Cardiac muscle cell (in vitro differentiated cells and primary cell): ENCODE measurements around the gene CRISPLD2. TPM values are rescaled to one million over a fixed set of nuclear protein-coding genes. Genes with fewer than 3 reads are reported as not detected.

ENCODE experiments used
- DNase-seq, 2 donors: peaks; one replicate each; pipeline versions ENCODE4 v3.0.0 to v3.0.0-alpha.2; 2010 to 2017; ENCODE audit warnings: low read depth in 1 of 2, low spot score in 1 of 2
- H3K27ac ChIP-seq: fragments of 200-600 bp; sonication (generic); 2 replicates; pipeline ENCODE4 v1.5.1; 2016
- H3K27me3 ChIP-seq: fragments of 200-600 bp; sonication (generic); 2 replicates; pipeline ENCODE4 v1.6.0; 2016; ENCODE audit warnings: control low read depth
- H3K36me3 ChIP-seq: fragments of 200-600 bp; sonication (generic); 2 replicates; pipeline ENCODE4 v1.5.1; 2016; ENCODE audit warnings: control low read depth
- H3K4me1 ChIP-seq: fragments of 200-600 bp; sonication (generic); 2 replicates; pipeline ENCODE4 v1.8.1; 2017; ENCODE audit warnings: low read depth, mild to moderate bottlenecking, mixed run types
- H3K4me3 ChIP-seq: fragments of 200-600 bp; sonication (generic); 2 replicates; pipeline ENCODE4 v1.5.1; 2016; ENCODE audit warnings: mild to moderate bottlenecking
- H3K9me3 ChIP-seq: fragments of 200-600 bp; sonication (generic); 2 replicates; pipeline ENCODE4 v1.5.1; 2017; ENCODE audit warnings: low read depth, mild to moderate bottlenecking, control low read depth
- polyA plus RNA-seq: library from polyadenylated mRNA; unstranded; fragments of >200 nt; fragmentation: Nextera tagmentation; extraction: Ambion mirVana; gene quantifications from 2 replicates; pipeline ENCODE4 v1.2.1, GENCODE V29; 2016
- total RNA-seq: library from RNA; depleted of rRNA; stranded (reverse); fragments of >200 nt; gene quantifications from 2 replicates; pipeline ENCODE4 v1.2.3, GENCODE V29; 2016
- TF ChIP-seq, protein P1 (sequence below): IDR thresholded peaks from 2 replicates; pipeline ENCODE4 v1.5.1; 2012; ENCODE audit warnings: low read depth, mild to moderate bottlenecking, low read length

CRISPLD2 gene
- total and polyA plus RNA-seq, 2 experiments from 2014 or later, result 0.91 to 1.7 TPM

DNA sequence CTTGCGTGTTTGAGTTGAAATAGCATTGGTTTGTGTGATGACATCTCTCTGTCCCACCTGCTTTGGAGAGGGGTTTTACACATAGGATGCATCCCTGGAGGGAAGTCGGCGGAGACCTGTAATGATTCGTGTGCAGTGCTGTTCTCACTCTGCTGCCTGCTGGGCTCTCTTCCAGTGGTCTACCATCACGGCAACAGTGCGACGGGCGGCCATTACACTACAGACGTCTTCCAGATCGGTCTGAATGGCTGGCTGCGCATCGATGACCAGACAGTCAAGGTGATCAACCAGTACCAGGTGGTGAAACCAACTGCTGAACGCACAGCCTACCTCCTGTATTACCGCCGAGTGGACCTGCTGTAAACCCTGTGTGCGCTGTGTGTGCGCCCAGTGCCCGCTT is 41.1 kb upstream of the CRISPLD2 start:
- H3K27ac ChIP-seq, result no peak overlapping the region
- H3K9me3 ChIP-seq, result no peaks in the 10 kb centered on the region
- no peaks in the 10 kb centered on the region for H3K4me1 ChIP-seq
- no peak overlapping the region for H3K4me3 ChIP-seq
- TF ChIP-seq, protein P1, sequence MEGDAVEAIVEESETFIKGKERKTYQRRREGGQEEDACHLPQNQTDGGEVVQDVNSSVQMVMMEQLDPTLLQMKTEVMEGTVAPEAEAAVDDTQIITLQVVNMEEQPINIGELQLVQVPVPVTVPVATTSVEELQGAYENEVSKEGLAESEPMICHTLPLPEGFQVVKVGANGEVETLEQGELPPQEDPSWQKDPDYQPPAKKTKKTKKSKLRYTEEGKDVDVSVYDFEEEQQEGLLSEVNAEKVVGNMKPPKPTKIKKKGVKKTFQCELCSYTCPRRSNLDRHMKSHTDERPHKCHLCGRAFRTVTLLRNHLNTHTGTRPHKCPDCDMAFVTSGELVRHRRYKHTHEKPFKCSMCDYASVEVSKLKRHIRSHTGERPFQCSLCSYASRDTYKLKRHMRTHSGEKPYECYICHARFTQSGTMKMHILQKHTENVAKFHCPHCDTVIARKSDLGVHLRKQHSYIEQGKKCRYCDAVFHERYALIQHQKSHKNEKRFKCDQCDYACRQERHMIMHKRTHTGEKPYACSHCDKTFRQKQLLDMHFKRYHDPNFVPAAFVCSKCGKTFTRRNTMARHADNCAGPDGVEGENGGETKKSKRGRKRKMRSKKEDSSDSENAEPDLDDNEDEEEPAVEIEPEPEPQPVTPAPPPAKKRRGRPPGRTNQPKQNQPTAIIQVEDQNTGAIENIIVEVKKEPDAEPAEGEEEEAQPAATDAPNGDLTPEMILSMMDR, result no peak
- DNase-seq, result no peak
- no peaks in the 10 kb centered on the region for H3K27me3 ChIP-seq
- H3K36me3 ChIP-seq, result peaks cover 39% of the 10 kb centered on the region

DNA sequence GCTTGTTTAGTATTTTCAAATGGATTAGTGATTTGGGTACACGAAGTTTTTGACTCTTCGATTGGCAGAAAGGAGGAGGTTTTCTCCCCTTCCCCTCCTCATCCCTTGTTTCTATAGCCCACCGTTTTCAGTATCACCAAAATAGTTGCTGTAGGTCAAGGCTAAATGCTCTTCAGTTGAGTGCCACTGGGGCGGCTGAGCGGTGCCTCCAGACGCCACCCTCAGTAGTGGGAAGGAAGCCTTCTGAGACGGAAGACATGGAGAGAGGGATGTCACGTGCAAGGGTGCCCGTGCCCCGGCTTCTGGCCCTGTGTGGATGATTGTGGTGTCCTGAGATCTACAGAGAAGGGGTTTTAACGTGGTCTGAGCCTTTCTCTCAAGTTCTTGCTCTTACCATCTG is 39.7 kb upstream of the CRISPLD2 start:
- H3K27ac ChIP-seq, result no peak overlapping the region
- TF ChIP-seq, protein P1, result no peak
- H3K4me1 ChIP-seq, result no peaks in the 10 kb centered on the region

DNA sequence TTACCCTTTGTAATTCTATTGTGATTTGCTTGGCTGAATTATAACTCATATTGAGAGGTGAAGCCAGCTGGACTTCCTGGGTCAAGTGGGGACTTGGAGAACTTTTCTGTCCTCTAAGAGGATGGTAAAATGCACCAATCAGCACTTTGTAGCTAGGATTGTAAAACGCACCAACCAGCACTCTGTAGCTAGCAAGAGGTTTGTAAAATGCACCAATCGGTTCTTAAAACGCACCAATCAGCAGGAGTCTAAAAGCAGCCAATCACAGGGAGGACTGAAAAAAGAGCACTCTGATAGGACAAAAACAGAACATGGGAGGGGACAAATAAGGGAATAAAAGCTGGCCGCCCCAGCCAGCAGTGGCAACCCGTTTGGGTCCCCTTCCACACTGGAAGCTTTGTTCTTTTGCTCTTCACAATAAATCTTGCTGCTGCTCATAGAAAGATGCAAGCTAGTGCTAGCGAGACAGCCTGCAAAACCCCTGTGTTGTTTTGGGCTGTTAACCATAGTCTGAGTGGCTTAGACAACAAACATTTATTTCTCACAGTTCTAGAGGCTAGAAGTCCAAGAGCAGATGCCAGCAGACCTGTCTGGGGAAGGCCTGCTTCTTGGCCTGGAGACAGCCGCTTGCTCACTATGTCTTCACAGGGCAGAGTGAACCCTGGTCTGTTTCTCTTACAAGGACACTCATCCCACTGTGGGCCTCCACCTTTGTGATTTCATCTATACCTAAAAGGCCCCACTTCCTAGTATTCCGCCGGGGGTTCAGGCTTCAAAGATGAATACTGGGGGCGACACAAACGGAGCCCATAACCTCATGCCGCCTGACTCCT is 39.0 kb upstream of the CRISPLD2 start:
- no peaks in the 10 kb centered on the region for H3K4me1 ChIP-seq
- no peaks in the 10 kb centered on the region for H3K9me3 ChIP-seq
- H3K27me3 ChIP-seq, result no peaks in the 10 kb centered on the region
- no peak overlapping the region for H3K4me3 ChIP-seq
- no peak for DNase-seq
- TF ChIP-seq, protein P1, result no peak
- H3K36me3 ChIP-seq, result peaks cover 25% of the 10 kb centered on the region
- H3K27ac ChIP-seq, result peak overlapping the region; percentile 8

More for the DNA sequence above, 39.7 kb upstream of the CRISPLD2 start:
- Histone ChIP-seq H3K4me3 (no peak overlapping the region), H3K27me3 (no peaks in the 10 kb centered on the region), H3K9me3 (no peaks in the 10 kb centered on the region), H3K36me3 (peaks cover 31% of the 10 kb centered on the region)
- DNase-seq, result no peak

DNA sequence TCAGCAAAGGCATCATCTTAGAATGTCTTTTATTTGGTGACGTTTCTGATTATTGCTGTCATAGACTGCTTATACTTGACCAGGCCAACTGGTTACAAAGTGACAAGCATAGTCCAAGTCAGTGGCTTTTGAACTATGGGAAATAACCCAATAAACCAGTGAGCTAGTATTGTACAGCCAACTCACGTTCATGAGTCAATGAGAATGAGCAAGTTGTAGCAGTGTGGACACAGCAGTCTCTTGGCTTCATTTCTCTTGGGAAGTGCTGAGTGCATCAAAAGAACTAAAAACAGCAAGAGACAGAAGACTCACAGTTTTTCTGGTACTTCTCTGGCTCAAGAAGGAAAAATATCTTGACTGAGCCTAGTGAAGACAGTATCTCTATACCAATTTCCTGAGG is 36.9 kb upstream of the CRISPLD2 start:
- no peaks in the 10 kb centered on the region for H3K9me3 ChIP-seq
- TF ChIP-seq, protein P1, result no peak
- H3K4me3 ChIP-seq, result no peak overlapping the region
- H3K27ac ChIP-seq, result no peak overlapping the region
- no peak for DNase-seq
- no peaks in the 10 kb centered on the region for H3K27me3 ChIP-seq
- peaks cover 10% of the 10 kb centered on the region for H3K36me3 ChIP-seq
- H3K4me1 ChIP-seq, result no peaks in the 10 kb centered on the region

DNA sequence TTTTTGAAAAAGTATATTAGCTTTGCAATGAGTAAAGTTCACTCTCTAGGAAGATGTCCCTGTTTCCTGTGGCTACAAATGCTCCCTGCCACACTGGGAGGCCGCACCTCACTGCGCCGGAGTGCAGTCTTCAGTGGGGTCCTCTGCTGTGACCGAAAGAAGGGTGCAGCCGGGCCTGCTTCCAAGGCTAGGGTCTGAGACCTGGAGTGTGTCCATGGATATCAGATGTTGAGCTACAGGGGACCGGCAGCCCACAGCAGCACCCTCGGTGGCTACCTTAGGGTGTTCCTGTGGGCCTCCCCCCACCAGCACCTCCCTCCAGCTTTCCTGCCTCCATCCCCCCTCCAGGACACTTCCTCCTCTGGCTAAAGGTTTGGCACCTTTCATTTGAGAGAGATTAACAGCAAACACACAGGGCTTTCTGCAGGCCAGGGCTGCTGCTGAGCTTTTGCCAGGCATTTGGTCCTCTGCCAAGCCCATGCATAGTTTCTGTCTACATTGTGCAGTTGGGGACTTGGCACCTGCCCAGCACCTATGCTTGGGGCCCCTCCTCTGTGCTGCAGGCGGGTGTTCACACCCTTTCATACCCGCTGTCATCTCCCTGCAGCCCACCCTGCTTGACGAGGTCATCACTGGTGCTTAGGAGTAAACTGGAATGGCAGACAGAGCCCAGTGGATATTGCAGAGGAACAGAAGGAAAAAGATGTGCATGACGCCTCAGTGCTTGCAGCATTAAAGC is 33.8 kb upstream of the CRISPLD2 start:
- DNase-seq, result peak; percentile 52 to 94
- no peaks in the 10 kb centered on the region for H3K27me3 ChIP-seq

More for the DNA sequence above, 33.8 kb upstream of the CRISPLD2 start:
- Histone ChIP-seq H3K36me3 (no peaks in the 10 kb centered on the region), H3K4me1 (no peaks in the 10 kb centered on the region), H3K9me3 (no peaks in the 10 kb centered on the region), H3K27ac (no peak overlapping the region), H3K4me3 (no peak overlapping the region)
- TF ChIP-seq, protein P1, result no peak
